GM19467 (cell line): ENCODE results near the gene SH2D7.

Experiments used
- ATAC-seq: cut with Tn5 transposase; IDR thresholded peaks from one replicate; pipeline ENCODE4 v1.9.1; 2021; ENCODE audit warnings: mild to moderate bottlenecking, moderate library complexity; ENCODE audit not compliant: unreplicated experiment

SH2D7 gene

DNA sequence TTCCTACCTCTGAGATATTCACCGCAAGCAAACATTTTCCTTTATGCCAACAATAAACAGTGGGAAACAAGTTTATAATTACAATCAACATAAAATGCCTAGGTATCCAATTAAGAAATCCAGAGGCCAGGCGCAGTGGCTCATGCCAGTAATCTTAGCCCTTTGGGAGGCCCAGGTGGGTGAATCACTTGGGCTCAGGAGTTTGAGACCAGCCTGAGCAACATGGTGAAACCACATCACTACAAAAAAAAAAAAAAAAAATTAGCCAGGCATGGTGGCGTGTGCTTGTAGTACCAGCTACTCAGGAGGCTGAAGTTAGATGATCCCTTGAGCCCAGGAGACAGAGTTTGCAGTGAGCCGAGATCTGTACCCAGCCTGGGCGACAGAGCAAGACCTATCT lies 32.1 kb upstream of the SH2D7 start:
- no peak for ATAC-seq

DNA sequence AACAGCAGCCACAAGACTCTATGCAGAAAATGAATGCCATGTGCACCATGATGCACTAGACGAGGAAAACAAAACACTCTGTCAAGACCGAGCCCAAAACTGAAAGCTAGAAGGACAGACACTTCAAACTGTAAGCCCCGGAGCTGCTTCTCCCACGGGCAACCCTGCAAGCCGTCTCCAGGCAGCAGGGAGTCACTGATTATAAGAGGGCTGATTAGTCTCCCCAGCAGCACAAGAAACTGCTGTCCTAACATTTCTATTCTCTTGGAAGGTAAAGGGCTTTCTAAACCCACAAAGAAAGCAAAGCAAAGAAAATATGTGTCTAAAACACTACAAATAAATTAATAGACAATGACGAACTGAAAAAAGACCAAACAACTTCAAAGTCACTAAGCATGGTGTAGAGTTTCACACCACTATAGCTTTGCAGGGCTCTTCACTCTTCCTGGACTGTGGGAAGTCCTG lies 30.4 kb upstream of the SH2D7 start:
- no peak for ATAC-seq

DNA sequence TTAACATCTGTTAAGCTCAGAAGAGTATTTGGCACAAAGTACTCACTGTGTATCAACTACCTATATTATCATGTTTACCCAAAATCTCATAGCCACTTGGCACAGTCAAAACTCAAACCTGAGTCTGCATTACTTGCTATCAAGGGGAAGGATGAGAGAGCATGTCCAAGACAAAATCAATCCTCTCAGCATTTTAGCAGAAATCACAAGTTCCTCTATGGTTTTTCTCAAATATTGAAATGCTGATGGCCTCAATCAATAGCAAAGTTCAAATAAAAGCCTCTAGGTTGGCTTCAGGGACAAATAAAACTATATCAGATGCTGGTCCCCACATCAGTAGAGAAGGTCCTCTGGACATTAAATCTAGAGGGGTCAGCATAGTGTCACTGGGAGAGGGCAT lies 29.1 kb upstream of the SH2D7 start:
- no peak for ATAC-seq

DNA sequence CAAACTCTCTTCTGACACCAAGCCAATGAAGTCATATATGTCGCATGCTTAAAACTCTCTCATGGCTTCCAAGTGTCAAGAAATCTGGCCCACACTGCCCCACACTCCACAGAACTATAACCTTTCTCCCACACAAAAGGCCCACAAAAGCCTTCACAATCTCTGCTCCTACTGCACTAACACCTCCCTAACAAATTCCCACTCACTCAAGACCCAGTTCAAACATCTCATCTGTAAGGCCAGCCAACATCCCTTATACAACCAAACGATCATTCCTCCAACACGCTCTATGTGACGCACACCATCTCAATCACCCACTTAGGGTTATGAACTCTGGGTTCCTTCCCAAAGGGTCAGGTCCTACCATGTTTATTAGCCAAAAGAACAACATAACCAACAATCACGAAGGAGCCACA lies 28.4 kb upstream of the SH2D7 start:
- ATAC-seq = no peak

DNA sequence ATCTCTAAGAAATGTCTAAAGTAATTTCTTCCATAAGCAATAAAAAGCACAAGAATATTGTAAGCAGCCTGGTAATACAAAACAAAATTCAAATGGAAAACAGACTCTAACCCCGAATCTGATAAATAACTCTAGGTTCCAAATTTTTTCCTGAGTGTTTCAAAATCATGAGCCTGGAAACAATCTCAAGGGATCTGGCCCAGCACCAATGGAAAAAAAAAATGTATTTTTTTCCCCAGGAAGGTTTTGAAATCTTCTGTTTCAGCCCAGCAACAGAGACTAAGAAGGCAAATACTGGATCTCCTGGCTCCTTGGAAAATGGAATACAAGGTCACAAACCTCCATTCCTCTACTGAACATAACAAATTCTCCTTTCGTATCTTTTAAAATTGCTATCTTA lies 27.8 kb upstream of the SH2D7 start:
- no peak for ATAC-seq

DNA sequence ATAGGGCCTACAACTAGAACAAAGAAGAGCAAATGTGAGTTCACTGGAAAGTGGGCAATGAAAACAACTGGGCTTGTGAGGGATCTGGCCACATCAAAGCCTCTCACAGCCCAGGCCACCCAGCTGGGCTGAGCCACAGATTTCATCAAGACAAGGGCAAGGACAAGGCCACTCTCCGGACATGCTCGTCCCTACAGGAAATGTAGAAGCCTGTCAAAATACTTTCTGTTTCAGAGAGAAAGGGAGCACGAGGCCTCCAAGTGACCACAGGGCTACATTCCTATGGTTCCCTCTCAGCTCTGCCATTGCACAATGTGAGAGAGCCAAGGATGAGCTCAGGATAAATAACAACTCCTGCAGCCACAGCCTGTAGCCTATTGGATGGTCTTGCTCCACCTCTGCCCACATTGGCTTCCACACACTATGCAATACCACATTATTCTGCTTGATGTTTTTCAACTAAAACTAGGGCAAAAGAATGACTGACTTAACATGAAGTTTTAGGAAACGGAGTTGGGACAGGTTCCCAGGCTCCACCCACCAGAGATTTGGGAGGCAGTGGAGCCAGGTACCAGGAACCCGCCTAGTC lies 27.0 kb upstream of the SH2D7 start:
- ATAC-seq = no peak

DNA sequence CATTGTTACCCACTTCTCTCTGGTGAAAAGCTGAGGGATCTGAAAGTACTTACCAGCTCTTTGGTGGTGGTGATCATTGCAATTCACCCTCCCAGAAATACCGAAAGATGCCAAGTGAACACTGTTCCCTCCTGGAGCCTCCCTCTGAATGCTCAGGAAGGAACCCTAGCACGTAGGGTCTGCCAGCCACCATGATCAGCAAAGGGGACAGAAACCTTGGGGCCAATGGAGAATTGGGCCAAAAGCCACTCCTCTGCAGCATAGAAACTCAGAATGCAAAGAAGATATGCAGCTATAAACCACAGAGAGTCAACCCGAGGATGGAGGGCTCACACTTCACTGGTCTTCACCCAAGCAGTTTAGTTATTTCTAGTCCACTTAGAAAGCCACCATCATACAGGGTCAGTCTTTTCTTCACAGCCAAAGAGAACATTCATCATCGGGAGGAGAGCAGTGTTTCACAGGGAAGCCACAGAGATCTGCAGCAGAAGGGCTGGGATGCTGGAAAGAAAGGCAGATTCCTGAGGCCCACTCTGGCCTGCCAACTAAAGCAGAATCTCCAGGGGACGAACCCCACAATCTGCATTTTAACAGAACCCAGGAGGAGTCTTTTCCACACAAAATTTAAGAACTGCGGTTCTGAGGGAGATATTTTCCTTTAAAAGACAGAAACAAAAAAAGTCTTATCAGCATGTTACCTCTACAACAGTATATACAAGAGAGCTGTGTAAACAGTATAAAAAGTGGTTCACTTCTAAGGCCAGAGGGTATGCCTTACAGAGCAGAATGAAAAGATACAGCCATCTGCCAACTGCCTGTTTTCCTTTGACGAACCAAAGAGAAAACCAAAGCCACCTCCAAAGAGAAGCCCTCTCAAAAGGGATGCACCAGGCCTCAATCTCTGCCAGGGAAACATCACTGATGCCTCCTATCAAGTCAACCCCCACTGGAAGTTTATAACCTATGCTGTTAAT lies 26.1 kb upstream of the SH2D7 start:
- ATAC-seq = peak; percentile 39

DNA sequence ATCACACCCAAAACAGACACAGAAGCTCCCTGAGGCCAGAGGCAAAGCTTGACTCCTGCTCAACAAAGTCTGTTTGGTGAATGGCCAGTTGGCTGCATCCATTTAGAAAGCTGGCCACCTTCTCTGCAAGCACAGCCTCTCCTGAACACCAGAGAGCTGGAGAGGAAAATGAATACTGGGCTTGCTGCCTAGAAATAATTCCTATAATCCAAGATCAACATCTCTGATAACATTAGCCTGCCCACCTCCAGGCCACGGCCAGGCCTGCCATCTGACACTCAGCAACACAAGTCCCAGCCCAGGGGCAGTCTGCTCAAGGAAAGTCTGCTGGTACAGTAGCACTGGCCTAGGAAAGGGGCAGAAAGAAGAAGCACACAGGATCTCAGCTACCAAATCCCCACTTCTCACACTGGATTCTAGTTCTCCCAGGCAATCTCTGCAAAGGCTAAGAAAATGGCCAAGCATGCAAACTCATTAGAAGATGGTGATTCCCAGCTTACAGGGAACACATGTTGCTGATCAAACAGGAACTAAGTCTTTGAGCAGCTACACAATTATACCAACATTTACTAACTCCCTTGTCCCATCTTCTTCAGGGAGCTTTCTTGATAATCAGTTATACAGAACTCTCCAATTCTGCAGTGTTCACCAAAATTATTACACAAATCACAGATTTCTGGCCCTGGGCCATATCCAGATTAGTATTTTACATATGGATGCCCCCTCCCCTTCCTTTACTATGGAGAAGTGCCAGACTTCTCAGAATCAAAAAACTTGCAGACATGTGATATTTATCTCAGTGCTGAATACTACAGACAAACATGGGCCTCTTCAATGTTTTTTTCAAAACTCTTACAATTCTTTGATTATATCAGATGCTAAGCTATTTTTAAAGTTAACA lies 24.8 kb upstream of the SH2D7 start:
- no peak for ATAC-seq

DNA sequence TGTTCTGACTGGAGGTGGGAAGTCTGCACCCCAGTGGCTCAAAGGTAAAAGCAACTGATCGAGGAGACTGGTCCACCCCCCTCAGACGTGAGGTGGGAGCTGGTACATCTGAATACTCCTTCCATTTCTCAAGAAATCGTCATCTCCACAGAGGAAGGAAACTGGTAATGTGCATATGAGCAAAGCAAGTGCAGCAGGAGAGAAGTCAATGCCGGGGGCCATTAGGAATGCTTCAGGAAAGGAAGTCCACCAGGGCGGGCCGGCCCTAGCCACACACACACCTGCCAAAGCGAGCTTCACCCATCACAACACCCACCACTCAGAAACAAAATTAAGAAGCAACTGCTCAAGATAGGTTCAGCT lies 23.3 kb upstream of the SH2D7 start:
- no peak for ATAC-seq

DNA sequence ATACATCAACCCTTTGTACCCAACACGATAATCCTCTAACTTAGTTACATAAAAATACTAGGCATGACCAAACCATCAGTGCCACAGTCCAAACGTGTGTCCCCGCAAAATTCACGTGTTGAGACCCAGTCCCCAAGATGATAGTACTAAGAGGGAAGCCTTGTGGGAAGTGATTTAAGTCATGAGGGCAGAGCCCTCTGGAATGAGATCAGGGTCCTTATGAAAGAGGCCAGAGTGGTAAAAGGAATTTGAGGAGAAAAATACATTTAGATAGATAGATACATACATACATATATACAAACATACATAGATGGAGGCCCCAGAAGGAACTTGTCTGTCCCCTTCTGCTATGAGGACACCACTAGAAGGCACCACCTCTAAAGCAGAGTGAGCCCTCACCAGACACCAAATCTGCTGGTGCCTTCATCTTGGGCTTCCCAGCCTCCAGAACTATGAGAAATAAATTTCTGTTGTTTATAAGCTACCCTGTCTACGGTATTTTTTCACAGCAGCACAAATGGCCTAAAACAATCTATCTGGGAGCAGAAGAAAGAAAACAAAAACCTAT lies 22.8 kb upstream of the SH2D7 start:
- ATAC-seq = no peak

DNA sequence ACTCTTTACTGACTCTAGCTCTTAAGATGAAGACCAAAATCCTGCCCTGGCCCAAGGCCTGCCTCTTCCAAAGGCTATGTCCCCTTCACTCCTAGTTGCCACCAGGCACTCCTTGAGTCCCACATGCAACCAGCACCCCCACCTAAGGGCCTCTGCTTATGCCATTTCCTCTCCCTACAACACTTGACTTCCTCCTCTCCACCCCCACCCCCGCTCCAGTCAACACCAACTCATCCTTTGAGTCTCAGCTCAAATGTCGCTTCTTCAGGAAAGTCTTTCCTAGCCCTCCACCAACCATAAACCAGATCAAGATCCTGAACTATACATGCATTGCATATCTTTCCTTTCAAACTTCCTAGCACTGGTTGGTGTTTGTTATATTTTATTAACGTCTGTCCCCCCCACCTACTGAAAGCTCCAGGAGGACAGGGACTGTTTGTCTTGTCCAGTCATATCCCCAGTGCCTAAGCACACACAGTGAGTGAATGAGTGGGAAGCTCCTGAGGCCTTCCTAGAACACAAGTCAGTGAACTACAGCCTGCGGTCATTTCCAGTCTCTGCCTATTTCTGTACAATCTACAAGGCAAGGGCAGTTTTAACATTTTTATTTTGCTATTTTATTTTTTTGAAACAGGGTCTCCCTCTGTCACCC lies 22.2 kb upstream of the SH2D7 start:
- ATAC-seq = no peak

DNA sequence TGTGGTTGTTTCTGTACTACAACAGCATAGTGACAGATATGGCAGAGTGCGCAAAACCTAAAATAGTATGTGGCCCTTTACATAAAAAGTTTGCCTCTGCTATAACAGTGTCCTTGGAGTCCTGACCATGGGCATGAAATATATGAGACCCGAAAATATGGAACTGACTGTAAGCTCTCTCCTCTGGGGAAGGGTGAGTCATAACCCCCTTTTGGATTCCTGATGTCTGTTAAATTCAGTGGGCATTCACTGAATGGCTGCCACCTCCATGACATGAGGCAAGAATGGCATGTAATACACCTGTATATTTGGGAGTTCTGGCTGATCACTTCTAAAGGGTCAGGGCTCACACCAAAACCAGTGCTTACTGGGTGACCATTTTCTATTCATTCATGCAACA lies 21.0 kb upstream of the SH2D7 start:
- no peak for ATAC-seq

DNA sequence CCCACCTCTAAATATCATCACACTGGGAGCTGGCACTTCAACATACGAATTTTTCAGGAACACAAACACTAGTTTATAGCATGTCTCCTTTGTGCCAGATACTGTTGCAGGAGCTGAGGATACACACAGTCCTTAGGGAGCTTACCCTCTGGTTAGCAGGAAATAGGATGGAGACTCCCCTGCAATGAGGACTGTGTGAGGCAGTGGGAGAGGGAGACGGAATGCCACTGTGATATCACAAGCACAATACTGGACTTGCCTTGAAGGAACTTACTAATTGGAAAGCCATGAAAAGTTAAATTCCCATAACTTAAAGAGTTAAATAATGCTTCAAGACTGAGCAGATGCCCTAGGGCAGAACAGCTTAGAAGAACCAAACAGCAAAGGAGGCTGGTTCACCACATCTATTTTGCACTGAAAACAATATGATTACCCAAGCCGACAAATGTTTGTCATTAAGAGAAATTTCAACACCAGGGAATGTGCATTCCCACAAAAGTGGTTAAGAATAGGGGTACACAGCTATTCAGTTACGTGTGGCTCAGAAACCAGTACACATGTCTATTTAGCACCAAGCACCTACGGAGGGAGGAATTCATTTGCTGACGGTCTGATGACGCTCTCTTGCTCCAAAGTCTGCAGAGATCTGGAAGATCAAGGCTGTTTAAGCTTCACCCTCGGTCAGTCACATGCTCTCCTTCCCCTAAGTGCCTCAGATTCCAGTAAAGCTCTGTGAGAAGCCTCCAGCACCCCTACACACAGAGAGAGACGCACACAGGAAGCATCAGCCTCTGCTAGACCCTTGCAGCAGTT lies 20.1 kb upstream of the SH2D7 start:
- no peak for ATAC-seq

DNA sequence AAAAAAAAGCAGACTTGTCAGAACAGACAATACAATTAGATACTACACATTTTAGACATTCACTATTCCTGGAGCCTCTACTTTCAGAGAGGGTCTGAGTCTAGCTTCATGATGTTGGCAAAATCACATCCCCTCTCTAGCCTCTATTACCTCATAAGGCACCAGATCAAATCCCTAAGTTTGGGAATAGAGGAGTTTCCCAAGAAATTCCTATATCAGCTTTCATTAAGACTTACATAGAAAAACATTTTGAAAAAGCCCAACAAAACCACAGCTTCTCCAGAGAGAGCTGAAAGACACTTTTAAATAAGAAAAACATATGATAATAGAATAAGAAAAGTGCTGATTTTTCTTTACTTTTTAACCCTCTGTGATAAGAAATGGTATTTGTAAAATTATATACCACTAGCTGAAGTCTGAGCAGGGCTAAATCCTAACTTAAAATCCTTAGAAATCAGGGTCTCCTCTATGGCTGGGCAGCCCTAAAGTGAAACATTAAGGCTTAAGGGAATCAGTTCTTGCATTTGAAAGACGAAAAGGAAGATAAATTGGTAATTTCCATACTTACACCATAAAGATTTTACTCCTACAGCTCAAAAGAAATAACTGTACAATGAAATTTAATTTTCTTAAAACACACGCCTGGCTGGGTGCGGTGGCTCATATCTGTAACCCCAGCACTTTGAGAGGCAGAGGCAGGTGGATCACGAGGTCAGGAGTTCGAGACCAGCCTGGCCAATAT lies 19.1 kb upstream of the SH2D7 start:
- ATAC-seq = no peak

DNA sequence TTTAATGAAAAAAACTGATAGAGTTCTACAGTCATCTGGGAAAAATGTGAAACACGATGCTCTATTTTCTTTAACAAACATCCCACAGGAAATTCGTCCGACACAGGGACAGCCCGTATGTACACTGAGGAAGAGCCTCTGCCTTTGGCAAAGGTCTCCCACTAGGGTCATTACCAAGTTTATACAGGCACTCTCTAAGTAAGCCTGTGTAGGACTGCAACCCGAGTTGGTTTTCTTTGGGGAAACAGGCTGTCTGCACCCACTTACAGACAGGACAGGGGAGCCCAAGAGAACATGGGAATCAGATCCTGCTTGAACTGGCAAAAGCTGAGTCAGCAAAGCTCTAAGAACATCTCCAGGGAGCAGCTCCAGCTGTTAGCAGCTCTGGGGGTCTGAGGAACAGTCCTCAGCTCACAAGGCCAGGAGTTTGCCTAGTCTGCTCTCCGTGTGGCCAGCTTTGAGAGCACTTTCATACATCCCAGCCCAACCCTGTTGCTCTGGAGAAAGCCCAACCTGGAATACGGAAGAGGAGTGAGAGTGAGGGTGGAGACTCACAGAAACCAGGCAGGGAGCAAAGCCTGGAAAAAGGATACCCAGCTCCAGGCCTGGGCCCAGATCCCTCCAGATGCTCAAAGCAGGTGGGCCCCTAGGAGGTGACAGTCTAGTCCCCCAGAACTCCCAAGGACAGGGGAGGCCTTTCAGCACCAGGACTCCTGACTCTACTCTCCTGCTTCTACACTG lies 16.7 kb upstream of the SH2D7 start:
- no peak for ATAC-seq

DNA sequence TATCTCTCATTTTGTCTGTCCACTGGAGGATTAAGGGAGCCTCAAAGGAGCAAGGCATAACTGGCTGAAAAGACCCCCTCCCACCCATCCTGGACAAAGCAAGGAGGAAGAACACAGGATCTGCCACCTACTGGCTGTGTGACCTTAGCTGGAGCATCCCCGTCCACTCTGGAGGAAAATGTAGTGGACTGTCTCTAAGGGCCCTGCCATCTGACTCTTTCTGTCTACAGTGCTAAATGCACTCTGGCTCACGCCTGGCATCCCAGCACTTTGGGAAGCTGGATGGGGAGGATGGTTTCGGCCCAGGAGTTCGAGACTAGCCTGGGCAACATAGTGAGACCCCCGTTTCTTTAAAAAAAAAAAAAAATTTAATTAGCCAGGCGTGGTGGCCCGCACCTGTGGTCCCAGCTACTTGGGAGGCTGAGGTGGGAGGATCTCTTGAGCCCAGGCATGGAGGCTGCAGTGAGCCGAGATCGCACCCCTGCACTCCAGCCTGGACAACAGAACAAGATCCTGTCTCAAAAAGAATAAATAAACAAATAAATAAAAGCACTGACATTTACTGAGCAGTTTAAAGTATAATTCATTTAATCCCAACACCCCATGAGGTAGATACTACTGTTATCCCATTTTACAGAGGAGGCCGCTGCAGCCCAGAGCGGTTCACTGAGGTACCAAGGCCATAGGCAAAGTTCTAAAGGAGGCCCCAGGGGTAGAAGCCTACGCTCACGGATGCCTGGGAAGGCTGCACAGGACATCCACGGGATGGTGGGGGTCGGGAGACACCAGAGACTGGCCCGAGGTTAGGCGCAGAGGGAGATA lies 15.9 kb upstream of the SH2D7 start:
- no peak for ATAC-seq

DNA sequence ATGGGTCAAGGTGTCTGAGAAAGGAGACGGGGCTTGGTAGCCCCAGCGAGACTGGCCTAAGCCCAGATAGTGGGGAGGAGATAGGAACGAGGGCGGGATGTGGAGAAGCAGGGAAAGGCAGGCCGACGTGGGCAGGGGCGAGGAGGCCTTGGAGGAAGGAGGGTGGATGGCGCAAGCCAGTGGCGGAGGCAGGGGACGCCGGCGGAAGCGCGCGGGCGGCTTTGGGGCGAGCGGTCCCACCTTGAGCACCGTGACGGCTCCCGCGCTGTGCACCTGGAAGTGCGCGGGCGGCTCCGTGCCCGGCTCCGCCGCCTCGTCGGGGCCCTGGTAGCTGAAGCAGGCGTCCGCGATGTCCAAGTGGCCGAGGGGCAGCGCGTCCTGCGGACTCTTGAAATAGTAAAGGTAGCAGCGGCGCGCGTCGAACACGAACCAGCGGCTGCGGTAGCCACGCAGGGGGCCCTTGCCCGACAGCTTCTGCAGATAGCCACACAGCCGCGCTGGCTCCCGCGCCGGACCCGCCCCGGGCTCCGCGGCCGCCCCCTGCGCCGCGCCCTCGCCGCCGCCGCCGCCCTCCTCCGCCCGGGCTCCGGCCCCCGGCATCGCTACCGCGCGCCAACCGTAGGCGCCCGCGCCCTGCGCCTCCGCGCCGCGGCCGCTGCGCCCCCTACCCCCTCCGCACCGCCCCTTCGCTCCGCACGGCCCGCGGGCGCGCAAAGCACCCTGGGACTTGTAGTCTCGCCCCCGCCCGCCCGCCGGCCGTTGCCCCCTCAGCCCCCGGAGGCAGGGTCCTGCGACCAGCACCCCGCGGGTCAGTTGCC lies 15.1 kb upstream of the SH2D7 start, which contains the start of gene TBC1D2B:
TBC1D2B (minus strand) TSS at position 659 of the 818 bp plus-strand sequence; CDS start at position 600, 59 bp downstream.
- ATAC-seq = peak; percentile 50
